ENCODE measurements around the gene LIMS4.
"Not testable (repeated sequence)": the region's sequence is repeated elsewhere in the genome, so short reads cannot be mapped to it uniquely, and the experiment has no call there.

- not testable (repeated sequence) for TF ChIP-seq CTCF (IDR thresholded peaks at IDR 0.05); RFX5 (IDR thresholded peaks at IDR 0.05; ENCODE audit: low read length); TAF1 (IDR thresholded peaks at IDR 0.05; ENCODE audit: borderline replicate concordance, low read depth, low read length); SMC3 (IDR thresholded peaks at IDR 0.05; ENCODE audit: low read depth, low read length); REST (IDR thresholded peaks at IDR 0.05; ENCODE audit: low read depth, low read length); YY1 (IDR thresholded peaks at IDR 0.05; ENCODE audit: low read depth)
Measured at GRCh38 chr2:110462458-110462857, 10.2 kb downstream of the LIMS4 start.

All from SK-N-SH (cell line).